Dedifferentiated amniotic fluid mesenchymal stem cell (primary cell): ENCODE measurements around the gene FYN.
"Not testable (repeated sequence)": the region's sequence is repeated elsewhere in the genome, so short reads cannot be mapped to it uniquely, and the experiment has no call there.

Experiments
- DNase-seq: peaks from one replicate; pipeline ENCODE4 v3.0.0-alpha.2; 2016; ENCODE audit errors: extremely low spot score

FYN gene

GRCh38 chr6:111873178-111874024 is at the start of gene FYN:
FYN (minus strand) TSS chr6:111873452; CDS start chr6:111720051, 153,401 bp downstream.
- DNase-seq, result peak; percentile 96

- peak; percentile 43 for DNase-seq
Observed at GRCh38 chr6:111922454-111923297, 49.4 kb upstream of the FYN start.

GRCh38 chr6:111921103-111921502 is 47.9 kb upstream of the FYN start:
- no peak for DNase-seq

GRCh38 chr6:111920578-111920977 is 47.3 kb upstream of the FYN start:
- DNase-seq, result no peak

- DNase-seq, result no peak
Observed at GRCh38 chr6:111918825-111919224, 45.6 kb upstream of the FYN start.

- DNase-seq, result no peak
Observed at GRCh38 chr6:111916747-111917146, 43.5 kb upstream of the FYN start.

- no peak for DNase-seq
Observed at GRCh38 chr6:111914617-111915016, 41.4 kb upstream of the FYN start.

GRCh38 chr6:111912904-111913303 is 39.7 kb upstream of the FYN start:
- DNase-seq, result no peak

- no peak for DNase-seq
Observed at GRCh38 chr6:111911428-111911827, 38.2 kb upstream of the FYN start.

- DNase-seq, result no peak
Observed at GRCh38 chr6:111909238-111909637, 36.0 kb upstream of the FYN start.

GRCh38 chr6:111908365-111908764 is 35.1 kb upstream of the FYN start:
- not testable (repeated sequence) for DNase-seq

GRCh38 chr6:111900735-111901134 is 27.5 kb upstream of the FYN start:
- no peak for DNase-seq

- DNase-seq, result no peak
Observed at GRCh38 chr6:111899531-111899930, 26.3 kb upstream of the FYN start.

- DNase-seq, result no peak
Observed at GRCh38 chr6:111898452-111898851, 25.2 kb upstream of the FYN start.

- no peak for DNase-seq
Observed at GRCh38 chr6:111894951-111895350, 21.7 kb upstream of the FYN start.

- no peak for DNase-seq
Observed at GRCh38 chr6:111894272-111894671, 21.0 kb upstream of the FYN start.

- DNase-seq, result no peak
Observed at GRCh38 chr6:111892431-111892830, 19.2 kb upstream of the FYN start.

- DNase-seq, result no peak
Observed at GRCh38 chr6:111890988-111891387, 17.7 kb upstream of the FYN start.

- no peak for DNase-seq
Observed at GRCh38 chr6:111888928-111889695, 15.9 kb upstream of the FYN start.

- DNase-seq, result not testable (repeated sequence)
Observed at GRCh38 chr6:111886793-111887192, 13.5 kb upstream of the FYN start.

GRCh38 chr6:111885373-111886027 is 12.2 kb upstream of the FYN start:
- no peak for DNase-seq

GRCh38 chr6:111884068-111884467 is 10.8 kb upstream of the FYN start:
- DNase-seq, result no peak
